ENCODE results near the gene KRTAP2-3.
"Not testable (repeated sequence)": the region's sequence is repeated elsewhere in the genome, so short reads cannot be mapped to it uniquely, and the experiment has no call there.

Gene KRTAP2-3

DNA sequence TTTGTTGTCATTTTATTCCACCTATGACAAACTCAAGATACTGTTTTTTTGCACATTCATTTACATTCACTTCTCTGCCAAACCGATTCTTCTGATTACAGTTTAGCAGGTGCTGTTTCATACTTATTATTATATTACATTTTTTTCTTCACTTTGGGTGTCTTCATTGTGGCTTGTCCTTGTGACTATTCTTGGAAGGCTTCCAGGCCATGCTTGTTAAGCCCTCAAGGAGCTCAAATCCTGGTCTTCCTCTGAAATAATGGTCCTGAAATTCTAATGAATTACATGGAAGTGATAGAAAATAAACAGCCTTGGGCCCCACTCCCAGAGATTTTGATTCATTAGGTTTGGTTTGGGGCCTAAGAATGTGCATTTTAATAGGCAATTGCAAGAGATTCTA is 4.4 kb upstream of the KRTAP2-3 start:
- no peak overlapping the region for H3K4me2 ChIP-seq (ENCODE audit: low read length)
- H3K27me3 ChIP-seq (ENCODE audit: low read depth, low read length), result peaks cover 23% of the 10 kb centered on the region
- no peak for TF ChIP-seq EZH2phosphoT487 (IDR thresholded peaks at IDR 0.05; ENCODE audit: low read depth)
- TF ChIP-seq, protein P1, sequence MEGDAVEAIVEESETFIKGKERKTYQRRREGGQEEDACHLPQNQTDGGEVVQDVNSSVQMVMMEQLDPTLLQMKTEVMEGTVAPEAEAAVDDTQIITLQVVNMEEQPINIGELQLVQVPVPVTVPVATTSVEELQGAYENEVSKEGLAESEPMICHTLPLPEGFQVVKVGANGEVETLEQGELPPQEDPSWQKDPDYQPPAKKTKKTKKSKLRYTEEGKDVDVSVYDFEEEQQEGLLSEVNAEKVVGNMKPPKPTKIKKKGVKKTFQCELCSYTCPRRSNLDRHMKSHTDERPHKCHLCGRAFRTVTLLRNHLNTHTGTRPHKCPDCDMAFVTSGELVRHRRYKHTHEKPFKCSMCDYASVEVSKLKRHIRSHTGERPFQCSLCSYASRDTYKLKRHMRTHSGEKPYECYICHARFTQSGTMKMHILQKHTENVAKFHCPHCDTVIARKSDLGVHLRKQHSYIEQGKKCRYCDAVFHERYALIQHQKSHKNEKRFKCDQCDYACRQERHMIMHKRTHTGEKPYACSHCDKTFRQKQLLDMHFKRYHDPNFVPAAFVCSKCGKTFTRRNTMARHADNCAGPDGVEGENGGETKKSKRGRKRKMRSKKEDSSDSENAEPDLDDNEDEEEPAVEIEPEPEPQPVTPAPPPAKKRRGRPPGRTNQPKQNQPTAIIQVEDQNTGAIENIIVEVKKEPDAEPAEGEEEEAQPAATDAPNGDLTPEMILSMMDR (IDR thresholded peaks at IDR 0.05; ENCODE audit: low read depth, low read length), result no peak
- no peak overlapping the region for H3K4me3 ChIP-seq (ENCODE audit: low read length)
- H2AFZ ChIP-seq (ENCODE audit: low read depth, low read length), result no peak overlapping the region
- no peaks in the 10 kb centered on the region for H3K4me1 ChIP-seq (ENCODE audit: low read length)
- H3K36me3 ChIP-seq (replicated peaks; ENCODE audit: low read depth, low read length), result no peaks in the 10 kb centered on the region
- H3K79me2 ChIP-seq (ENCODE audit: low read length), result no peaks in the 10 kb centered on the region
- H3K9me3 ChIP-seq (ENCODE audit: insufficient read depth, low read length), result no peaks in the 10 kb centered on the region
- H3K9ac ChIP-seq (ENCODE audit: low read length), result no peak overlapping the region
- no peaks in the 10 kb centered on the region for H4K20me1 ChIP-seq (ENCODE audit: insufficient read depth, low read length)
- no peak overlapping the region for H3K27ac ChIP-seq (ENCODE audit: low read length)

DNA sequence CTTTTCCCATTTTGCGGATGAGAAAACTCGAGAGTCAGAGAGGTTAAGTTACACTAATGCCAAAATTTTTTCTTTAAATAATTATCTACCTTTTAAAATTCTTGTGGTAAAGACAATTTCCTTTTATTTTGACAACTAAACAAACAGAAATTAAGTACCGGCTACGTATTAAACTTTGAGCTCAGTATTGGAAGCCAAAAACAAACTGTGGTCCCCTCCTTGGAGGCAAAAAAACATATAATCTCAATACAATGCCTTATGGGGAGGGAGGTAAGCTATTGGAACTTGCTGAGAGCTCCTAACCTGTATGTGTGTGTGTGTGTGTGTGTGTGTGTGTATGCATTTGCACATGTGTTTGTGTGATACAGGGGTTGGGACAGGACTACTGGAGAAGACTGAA is 3.5 kb upstream of the KRTAP2-3 start:
- H3K4me3 ChIP-seq (ENCODE audit: low read length), result no peak overlapping the region
- no peaks in the 10 kb centered on the region for H3K9me3 ChIP-seq (ENCODE audit: insufficient read depth, low read length)
- no peak for TF ChIP-seq EZH2phosphoT487 (IDR thresholded peaks at IDR 0.05; ENCODE audit: low read depth)
- TF ChIP-seq, protein P1 (IDR thresholded peaks at IDR 0.05; ENCODE audit: low read depth, low read length), result no peak
- no peaks in the 10 kb centered on the region for H3K79me2 ChIP-seq (ENCODE audit: low read length)
- H3K27ac ChIP-seq (ENCODE audit: low read length), result no peak overlapping the region
- H3K4me1 ChIP-seq (ENCODE audit: low read length), result no peaks in the 10 kb centered on the region
- no peak overlapping the region for H3K4me2 ChIP-seq (ENCODE audit: low read length)
- no peaks in the 10 kb centered on the region for H3K36me3 ChIP-seq (replicated peaks; ENCODE audit: low read depth, low read length)
- no peak overlapping the region for H2AFZ ChIP-seq (ENCODE audit: low read depth, low read length)
- peaks cover 23% of the 10 kb centered on the region for H3K27me3 ChIP-seq (ENCODE audit: low read depth, low read length)
- H4K20me1 ChIP-seq (ENCODE audit: insufficient read depth, low read length), result no peaks in the 10 kb centered on the region
- no peak overlapping the region for H3K9ac ChIP-seq (ENCODE audit: low read length)

GRCh38 chr17:41061964-41062363 is 2.0 kb upstream of the KRTAP2-3 start:
- no peaks in the 10 kb centered on the region for H3K36me3 ChIP-seq (replicated peaks; ENCODE audit: low read depth, low read length)
- TF ChIP-seq, protein P1 (IDR thresholded peaks at IDR 0.05; ENCODE audit: low read depth, low read length), result no peak
- no peak for TF ChIP-seq EZH2phosphoT487 (IDR thresholded peaks at IDR 0.05; ENCODE audit: low read depth)
- no peaks in the 10 kb centered on the region for H3K79me2 ChIP-seq (ENCODE audit: low read length)
- H3K27me3 ChIP-seq (ENCODE audit: low read depth, low read length), result peaks cover 23% of the 10 kb centered on the region
- no peaks in the 10 kb centered on the region for H4K20me1 ChIP-seq (ENCODE audit: insufficient read depth, low read length)
- no peak overlapping the region for H2AFZ ChIP-seq (ENCODE audit: low read depth, low read length)
- no peak overlapping the region for H3K4me3 ChIP-seq (ENCODE audit: low read length)
- H3K27ac ChIP-seq (ENCODE audit: low read length), result no peak overlapping the region
- H3K4me2 ChIP-seq (ENCODE audit: low read length), result no peak overlapping the region
- H3K4me1 ChIP-seq (ENCODE audit: low read length), result no peaks in the 10 kb centered on the region
- H3K9ac ChIP-seq (ENCODE audit: low read length), result no peak overlapping the region
- no peaks in the 10 kb centered on the region for H3K9me3 ChIP-seq (ENCODE audit: insufficient read depth, low read length)

DNA sequence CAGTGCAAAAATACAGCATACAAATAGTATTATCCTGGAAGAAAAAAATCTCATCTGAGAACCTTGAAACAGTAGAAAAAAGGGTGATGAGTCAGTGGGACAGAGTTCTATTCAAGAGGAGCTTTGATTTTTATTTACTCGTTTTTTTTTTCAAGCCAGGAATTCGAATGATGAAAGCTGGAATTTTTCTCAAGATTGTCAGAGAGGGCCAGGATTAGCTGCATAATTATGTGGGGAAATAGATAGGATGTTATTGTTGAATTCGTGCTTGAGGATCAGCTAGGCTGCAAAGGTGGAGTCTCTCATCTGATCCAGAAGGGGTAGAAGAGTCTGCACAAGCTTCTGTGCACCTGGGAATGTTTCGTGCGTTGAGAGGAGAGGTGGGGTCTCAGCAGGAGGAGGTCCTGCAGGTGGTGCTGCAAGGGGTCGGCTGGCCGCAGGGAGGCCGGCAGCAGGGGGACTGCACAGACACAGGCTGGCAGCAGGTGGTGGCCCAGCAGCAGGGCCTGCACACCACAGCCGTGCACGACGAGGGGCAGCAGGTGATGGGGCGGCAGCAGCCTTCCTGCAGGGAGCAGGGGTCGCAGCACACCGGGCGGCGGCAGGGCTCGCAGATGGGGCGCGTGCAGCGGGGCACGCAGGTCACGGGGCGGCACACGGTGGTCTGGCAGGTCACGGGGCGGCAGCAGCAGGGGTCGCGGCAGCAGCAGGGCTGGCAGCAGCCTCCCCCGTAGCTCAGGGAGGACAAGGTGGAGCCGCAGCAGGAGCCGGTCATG is 450 bp downstream of the KRTAP2-3 start:
- not testable (repeated sequence) for H3K36me3 ChIP-seq (replicated peaks; ENCODE audit: low read depth, low read length); H3K27ac ChIP-seq (ENCODE audit: low read length); H3K9ac ChIP-seq (ENCODE audit: low read length); H3K4me2 ChIP-seq (ENCODE audit: low read length); H4K20me1 ChIP-seq (ENCODE audit: insufficient read depth, low read length); H3K9me3 ChIP-seq (ENCODE audit: insufficient read depth, low read length); H3K79me2 ChIP-seq (ENCODE audit: low read length); H3K4me1 ChIP-seq (ENCODE audit: low read length); H2AFZ ChIP-seq (ENCODE audit: low read depth, low read length); H3K4me3 ChIP-seq (ENCODE audit: low read length)
- H3K27me3 ChIP-seq (ENCODE audit: low read depth, low read length), result peaks cover 23% of the 10 kb centered on the region

Data from OCI-LY3 (cell line).